Measurements from ENCODE around the gene MAP2K5. TPM values are rescaled to one million over a fixed set of nuclear protein-coding genes. Genes with fewer than 3 reads are reported as not detected.

MAP2K5 gene
- total RNA-seq, 4 donors from 2014 or later: 8.0 to 14.0 (median 9.1) TPM

- 93 to 100% methylated on average over 3 of the region's 3 CpGs for WGBS, 2 donors
- TF ChIP-seq POLR2A (IDR thresholded peaks at IDR 0.05): no peak
- no peak for TF ChIP-seq CTCF (IDR thresholded peaks at IDR 0.05)
- intact Hi-C loops (cut with DNase I; ENCODE audit: low total_unique reads): no loop called here
- no peak for DNase-seq (ENCODE audit: low spot score in 2 of 2)
- H3K4me3 ChIP-seq (ENCODE audit: low read depth, poor library complexity, severe bottlenecking): no peak overlapping the region
Measured at GRCh38 chr15:67816668-67817067, 274.2 kb downstream of the MAP2K5 start.

GRCh38 chr15:67818464-67818863, 276.0 kb downstream of the MAP2K5 start:
- intact Hi-C loops (cut with DNase I; ENCODE audit: low total_unique reads): no loop called here
- DNase-seq (ENCODE audit: low spot score in 2 of 2): no peak
- WGBS, 2 donors: 69 to 76% methylated on average over 3 of the region's 3 CpGs
- TF ChIP-seq POLR2A (IDR thresholded peaks at IDR 0.05) (no peak), CTCF (IDR thresholded peaks at IDR 0.05) (no peak)
- H3K4me3 ChIP-seq (ENCODE audit: low read depth, poor library complexity, severe bottlenecking): no peak overlapping the region

- WGBS, 2 donors: 17 to 22% methylated on average over 19 of the region's 19 CpGs
- intact Hi-C loops (cut with DNase I; ENCODE audit: low total_unique reads): loop anchor here (10.0 kb wide), 1 partner anchor 875 kb away; no protein-coding TSS in a partner anchor
- no peak for DNase-seq (ENCODE audit: low spot score in 2 of 2)
- TF ChIP-seq POLR2A (IDR thresholded peaks at IDR 0.05) (no peak), CTCF (IDR thresholded peaks at IDR 0.05) (no peak)
- H3K4me3 ChIP-seq (ENCODE audit: low read depth, poor library complexity, severe bottlenecking): no peak overlapping the region
Measured at GRCh38 chr15:67819636-67820035, 277.1 kb downstream of the MAP2K5 start.

GRCh38 chr15:67820122-67820991, 277.9 kb downstream of the MAP2K5 start:
- TF ChIP-seq CTCF (IDR thresholded peaks at IDR 0.05) (no peak), POLR2A (IDR thresholded peaks at IDR 0.05) (no peak)
- no peak overlapping the region for H3K4me3 ChIP-seq (ENCODE audit: low read depth, poor library complexity, severe bottlenecking)
- 10 to 15% methylated on average over 47 to 49 of the region's 50 CpGs for WGBS, 2 donors
- DNase-seq (ENCODE audit: low spot score in 2 of 2): no peak
- intact Hi-C loops (cut with DNase I; ENCODE audit: low total_unique reads): loop anchor here (10.0 kb wide), 1 partner anchor 876 kb away; no protein-coding TSS in a partner anchor

- DNase-seq (ENCODE audit: low spot score in 2 of 2): no peak
- no peak overlapping the region for H3K4me3 ChIP-seq (ENCODE audit: low read depth, poor library complexity, severe bottlenecking)
- TF ChIP-seq CTCF (IDR thresholded peaks at IDR 0.05) (no peak), POLR2A (IDR thresholded peaks at IDR 0.05) (no peak)
- WGBS, 2 donors: 4 to 7% methylated on average over 33 to 35 of the region's 39 CpGs
- intact Hi-C loops (cut with DNase I; ENCODE audit: low total_unique reads): loop anchor here (10.0 kb wide), 1 partner anchor 876 kb away; no protein-coding TSS in a partner anchor
Measured at GRCh38 chr15:67820992-67821783, 278.7 kb downstream of the MAP2K5 start.
